Activated CD8-positive, alpha-beta T cell treated with anti-CD3 and anti-CD28 coated beads for 36 hours (primary cell): ENCODE measurements around the gene KLHL2. TPM values are rescaled to one million over a fixed set of nuclear protein-coding genes. Genes with fewer than 3 reads are reported as not detected.
"Not testable (repeated sequence)": the region's sequence is repeated elsewhere in the genome, so short reads cannot be mapped to it uniquely, and the experiment has no call there.

ENCODE experiments used
- ATAC-seq: fragments of 200-7000 bp; cut with Tn5 transposase; one replicate; pipeline ENCODE4 v1.10.0; 2021; ENCODE audit warnings: mild to moderate bottlenecking, moderate library complexity
- CTCF ChIA-PET: fragments of 350-600 bp; sonication (Branson Sonifier 250); formaldehyde crosslinking; loops from one replicate; lab custom pipeline; 2021; ENCODE audit warnings: antibody characterized with exemption; lab: Charles Lee
- POLR2A ChIA-PET: fragments of 350-600 bp; sonication (Branson Sonifier 250); formaldehyde crosslinking; loops from one replicate; lab custom pipeline; 2021; ENCODE audit warnings: antibody characterized with exemption; lab: Charles Lee
- DNase-seq: peaks from one replicate; pipeline ENCODE4 v3.0.0-alpha.2; 2020
- H3K27ac Mint-ChIP-seq: one replicate; pipeline ENCODE4 v1.8.0; 2021; ENCODE audit warnings: mild to moderate bottlenecking, mixed read lengths
- H3K27me3 Mint-ChIP-seq: one replicate; pipeline ENCODE4 v1.8.0; 2021; ENCODE audit warnings: mixed read lengths
- H3K36me3 Mint-ChIP-seq: one replicate; pipeline ENCODE4 v1.8.0; 2021; ENCODE audit warnings: low read depth, mixed read lengths
- H3K4me1 Mint-ChIP-seq: one replicate; pipeline ENCODE4 v1.8.0; 2021; ENCODE audit warnings: low read depth, mixed read lengths
- H3K4me3 Mint-ChIP-seq: one replicate; pipeline ENCODE4 v1.8.0; 2021; ENCODE audit warnings: mild to moderate bottlenecking, moderate library complexity, mixed read lengths
- H3K9me3 Mint-ChIP-seq: one replicate; pipeline ENCODE4 v1.8.0; 2021; ENCODE audit warnings: mixed read lengths
- intact Hi-C: fragments of 100-400 bp; cut with micrococcal nuclease; formaldehyde crosslinking; loops from one replicate; pipeline ENCODE4 v1.10.0; 2022
- total RNA-seq, 2 experiments: library from RNA; stranded (reverse); gene quantifications; one replicate each; pipeline ENCODE4 v1.2.3, GENCODE V29; 2021
- TF ChIP-seq, protein P1 (sequence below): fragments of 200-600 bp; IDR thresholded peaks from one replicate; pipeline ENCODE4 v1.8.0; 2022; ENCODE audit warnings: antibody characterized with exemption, mild to moderate bottlenecking

KLHL2 gene, protein sequence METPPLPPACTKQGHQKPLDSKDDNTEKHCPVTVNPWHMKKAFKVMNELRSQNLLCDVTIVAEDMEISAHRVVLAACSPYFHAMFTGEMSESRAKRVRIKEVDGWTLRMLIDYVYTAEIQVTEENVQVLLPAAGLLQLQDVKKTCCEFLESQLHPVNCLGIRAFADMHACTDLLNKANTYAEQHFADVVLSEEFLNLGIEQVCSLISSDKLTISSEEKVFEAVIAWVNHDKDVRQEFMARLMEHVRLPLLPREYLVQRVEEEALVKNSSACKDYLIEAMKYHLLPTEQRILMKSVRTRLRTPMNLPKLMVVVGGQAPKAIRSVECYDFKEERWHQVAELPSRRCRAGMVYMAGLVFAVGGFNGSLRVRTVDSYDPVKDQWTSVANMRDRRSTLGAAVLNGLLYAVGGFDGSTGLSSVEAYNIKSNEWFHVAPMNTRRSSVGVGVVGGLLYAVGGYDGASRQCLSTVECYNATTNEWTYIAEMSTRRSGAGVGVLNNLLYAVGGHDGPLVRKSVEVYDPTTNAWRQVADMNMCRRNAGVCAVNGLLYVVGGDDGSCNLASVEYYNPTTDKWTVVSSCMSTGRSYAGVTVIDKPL
- 10 to 100 TPM; 24.5 to 29.4 TPM for total RNA-seq

- Mint-ChIP-seq H3K4me3 (peak within 1 kb of the TSS; percentile 85), H3K9me3 (no peaks in the 10 kb centered on the region), H3K4me1 (peaks cover 68% of the 10 kb centered on the region), H3K27ac (peak within 1 kb of the TSS; percentile 86), H3K27me3 (no peaks in the 10 kb centered on the region), H3K36me3 (peaks cover 3% of the 10 kb centered on the region)
- TF ChIP-seq, protein P1, sequence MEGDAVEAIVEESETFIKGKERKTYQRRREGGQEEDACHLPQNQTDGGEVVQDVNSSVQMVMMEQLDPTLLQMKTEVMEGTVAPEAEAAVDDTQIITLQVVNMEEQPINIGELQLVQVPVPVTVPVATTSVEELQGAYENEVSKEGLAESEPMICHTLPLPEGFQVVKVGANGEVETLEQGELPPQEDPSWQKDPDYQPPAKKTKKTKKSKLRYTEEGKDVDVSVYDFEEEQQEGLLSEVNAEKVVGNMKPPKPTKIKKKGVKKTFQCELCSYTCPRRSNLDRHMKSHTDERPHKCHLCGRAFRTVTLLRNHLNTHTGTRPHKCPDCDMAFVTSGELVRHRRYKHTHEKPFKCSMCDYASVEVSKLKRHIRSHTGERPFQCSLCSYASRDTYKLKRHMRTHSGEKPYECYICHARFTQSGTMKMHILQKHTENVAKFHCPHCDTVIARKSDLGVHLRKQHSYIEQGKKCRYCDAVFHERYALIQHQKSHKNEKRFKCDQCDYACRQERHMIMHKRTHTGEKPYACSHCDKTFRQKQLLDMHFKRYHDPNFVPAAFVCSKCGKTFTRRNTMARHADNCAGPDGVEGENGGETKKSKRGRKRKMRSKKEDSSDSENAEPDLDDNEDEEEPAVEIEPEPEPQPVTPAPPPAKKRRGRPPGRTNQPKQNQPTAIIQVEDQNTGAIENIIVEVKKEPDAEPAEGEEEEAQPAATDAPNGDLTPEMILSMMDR = no peak
- DNase-seq (peak; percentile 68), ATAC-seq (peak; percentile 58)
- intact Hi-C loops = loop anchor here (5.0 to 10.0 kb wide), 2 partner anchors 57 to 120 kb away; partner anchors contain the start of gene MSMO1
- POLR2A ChIA-PET = interaction anchor here (0.6 to 0.9 kb wide), 2 partner anchors 94 to 109 kb away, joined by 3 read pairs; no protein-coding TSS in a partner anchor
- CTCF ChIA-PET = interaction anchor here (1.2 to 2.4 kb wide), 3 partner anchors 10 to 95 kb away, joined by 3 to 11 read pairs (median 4); partner anchors contain the start of gene TMEM192
Observed at GRCh38 chr4:165207431-165208220, at the start of gene KLHL2. TSS of gene KLHL2 (plus strand) at chr4:165207561. CDS start at chr4:165207877, 316 bp downstream.

- H3K9me3 Mint-ChIP-seq = peaks cover 9% of the 10 kb centered on the region
- TF ChIP-seq, protein P1 = no peak
- H3K27ac Mint-ChIP-seq = no peak overlapping the region
- H3K36me3 Mint-ChIP-seq = no peaks in the 10 kb centered on the region
- H3K4me3 Mint-ChIP-seq = no peak overlapping the region
- POLR2A ChIA-PET = no interaction called here
- DNase-seq (no peak), ATAC-seq (no peak)
- CTCF ChIA-PET = interaction anchor here (1.2 kb wide), 1 partner anchor 27 kb away, joined by 3 read pairs; no protein-coding TSS in a partner anchor
- H3K4me1 Mint-ChIP-seq = no peaks in the 10 kb centered on the region
- intact Hi-C loops = no loop called here
- no peaks in the 10 kb centered on the region for H3K27me3 Mint-ChIP-seq
Observed at GRCh38 chr4:165158762-165159161, 48.6 kb upstream of the KLHL2 start.

DNA sequence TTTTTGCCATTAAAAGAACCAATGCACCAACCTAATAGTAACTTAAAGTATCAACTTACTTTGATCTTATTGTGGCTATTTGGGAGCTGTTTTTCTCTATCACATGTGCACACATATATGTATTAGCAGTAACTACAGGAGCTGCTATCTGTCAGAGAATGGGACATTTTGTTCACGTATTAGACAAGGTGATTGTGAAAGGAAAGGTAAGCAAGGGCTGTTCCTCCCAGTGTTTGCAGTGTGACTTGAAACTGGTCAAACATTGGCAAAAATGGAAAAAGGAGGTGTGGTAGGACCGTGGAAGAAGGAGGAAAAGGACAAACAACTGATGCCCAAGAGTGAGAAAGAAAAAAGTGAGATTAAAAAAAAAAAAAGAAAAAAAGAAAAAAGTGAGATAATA lies 43.1 kb upstream of the KLHL2 start:
- ATAC-seq (no peak), DNase-seq (no peak)
- intact Hi-C loops = no loop called here
- ChIA-PET POLR2A (no interaction called here), CTCF (interaction anchor here (1.6 kb wide), 1 partner anchor 12 kb away, joined by 4 read pairs; no protein-coding TSS in a partner anchor)
- Mint-ChIP-seq H3K9me3 (peaks cover 3% of the 10 kb centered on the region), H3K4me3 (no peak overlapping the region), H3K4me1 (no peaks in the 10 kb centered on the region), H3K27ac (no peak overlapping the region), H3K36me3 (peaks cover 2% of the 10 kb centered on the region), H3K27me3 (no peaks in the 10 kb centered on the region)
- TF ChIP-seq, protein P1 = no peak

GRCh38 chr4:165166872-165167271 lies 40.5 kb upstream of the KLHL2 start:
- POLR2A ChIA-PET, H3K27ac Mint-ChIP-seq, CTCF ChIA-PET, ATAC-seq, H3K27me3 Mint-ChIP-seq, intact Hi-C loops, H3K36me3 Mint-ChIP-seq, H3K9me3 Mint-ChIP-seq, H3K4me1 Mint-ChIP-seq, H3K4me3 Mint-ChIP-seq, DNase-seq: not testable (repeated sequence)

DNA sequence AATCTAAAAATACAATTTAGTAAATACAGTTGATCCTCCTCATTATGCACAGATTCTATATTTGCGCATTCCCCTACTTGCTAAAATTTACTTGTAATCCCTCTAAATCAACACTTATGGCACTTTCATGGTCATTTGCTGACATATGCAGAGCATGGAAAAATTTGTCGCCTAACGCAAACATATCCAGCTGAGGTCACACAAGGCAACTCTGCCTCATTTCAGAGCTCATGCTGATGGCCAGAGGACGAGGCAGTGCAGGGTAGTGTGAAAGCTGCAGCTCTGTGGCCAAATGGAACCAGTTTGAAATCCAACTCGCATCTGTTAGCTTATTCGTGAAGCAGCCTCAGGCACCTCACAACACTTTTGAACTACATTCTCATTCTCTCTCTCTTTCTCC lies 39.7 kb upstream of the KLHL2 start:
- H3K4me1 Mint-ChIP-seq = no peaks in the 10 kb centered on the region
- intact Hi-C loops = no loop called here
- H3K27me3 Mint-ChIP-seq = no peaks in the 10 kb centered on the region
- ChIA-PET POLR2A (no interaction called here), CTCF (no interaction called here)
- H3K27ac Mint-ChIP-seq = no peak overlapping the region
- peaks cover 2% of the 10 kb centered on the region for H3K36me3 Mint-ChIP-seq
- peaks cover 3% of the 10 kb centered on the region for H3K9me3 Mint-ChIP-seq
- TF ChIP-seq, protein P1 = no peak
- no peak for ATAC-seq
- no peak overlapping the region for H3K4me3 Mint-ChIP-seq
- no peak for DNase-seq
